Endothelial cell of umbilical vein (primary cell): ENCODE data around the gene PLEKHA6. TPM values are rescaled to one million over a fixed set of nuclear protein-coding genes. Genes with fewer than 3 reads are reported as not detected.
"Not testable (repeated sequence)": the region's sequence is repeated elsewhere in the genome, so short reads cannot be mapped to it uniquely, and the experiment has no call there.

Experiments
- BruUV-seq: library from RNA; stranded (reverse); fragments of 400-500 nt; replicated peaks from 2 replicates; lab custom pipeline; 2021; lab: Mats Ljungman, UMichigan
- CTCF ChIA-PET: fragments of 300-600, 350-600 bp; sonication (Branson Sonifier 250); formaldehyde crosslinking; loops from one replicate; lab custom pipeline; 2021; ENCODE audit warnings: antibody characterized with exemption, inconsistent platforms; lab: Charles Lee
- POLR2A ChIA-PET: fragments of 300-600, 350-600 bp; sonication (Branson Sonifier 250); formaldehyde crosslinking; loops from one replicate; lab custom pipeline; 2021; ENCODE audit warnings: antibody characterized with exemption, inconsistent platforms; lab: Charles Lee
- DNase-seq: peaks from one replicate; pipeline ENCODE4 v3.0.0-alpha.2; 2011; ENCODE audit warnings: low read depth, low spot score
- FAIRE-seq: peaks from 2 replicates; lab custom pipeline; 2011; peaks lifted over from hg19 to GRCh38; lab: Jason Lieb, UNC
- H2AFZ ChIP-seq: 2 replicates; pipeline ENCODE4 v1.6.0; 2012; ENCODE audit warnings: low read depth, low read length, control low read depth, inconsistent platforms
- H3K27ac ChIP-seq: 2 replicates; pipeline ENCODE4 v1.5.1; 2011; ENCODE audit warnings: low read depth, mild to moderate bottlenecking, control low read depth, low read length, moderate library complexity; ENCODE audit not compliant: insufficient read depth
- H3K27me3 ChIP-seq, 2 experiments: 2 replicates each; pipeline versions ENCODE4 v1.6.0 to v1.6.1; 2011; ENCODE audit warnings: low read length in 2 of 2, mixed read lengths in 1 of 2; ENCODE audit not compliant: control insufficient read depth in 2 of 2, insufficient read depth in 2 of 2
- H3K36me3 ChIP-seq, 2 experiments: 2 replicates in 1 of 2; 3 replicates in 1 of 2; pipeline ENCODE4 v1.5.1; 2011; ENCODE audit warnings: low read length in 2 of 2, mild to moderate bottlenecking in 1 of 2, moderate library complexity in 1 of 2; ENCODE audit not compliant: control insufficient read depth in 2 of 2, insufficient read depth in 2 of 2; ENCODE audit errors: extremely low read depth in 1 of 2
- H3K4me1 ChIP-seq: 3 replicates; pipeline ENCODE4 v1.5.1; 2011; ENCODE audit warnings: mild to moderate bottlenecking, low read length; ENCODE audit not compliant: control insufficient read depth, insufficient read depth; ENCODE audit errors: extremely low read depth
- H3K4me2 ChIP-seq: 2 replicates; pipeline ENCODE4 v1.6.1; 2011; ENCODE audit warnings: low read length, control low read depth, mixed read lengths; ENCODE audit not compliant: insufficient read depth
- H3K4me3 ChIP-seq, 3 experiments: fragments of 200-600 bp in 1 of 3; sonication (generic), shearing (Covaris generic) in 1 of 3; replicated peaks in 1 of 3; 2 replicates each; pipeline ENCODE4 v1.5.1; 2011 to 2016; ENCODE audit warnings: control low read depth in 3 of 3, low read length in 3 of 3, mild to moderate bottlenecking in 2 of 3, inconsistent platforms in 1 of 3, low read depth in 1 of 3, moderate library complexity in 1 of 3; ENCODE audit not compliant: insufficient read depth in 1 of 3
- H3K79me2 ChIP-seq: 2 replicates; pipeline ENCODE4 v1.6.0; 2012; ENCODE audit warnings: low read length, inconsistent platforms; ENCODE audit not compliant: control insufficient read depth, insufficient read depth
- H3K9ac ChIP-seq: replicated peaks from 2 replicates; pipeline ENCODE3; 2011; ENCODE audit warnings: low read length, control low read depth; ENCODE audit not compliant: insufficient read depth; ENCODE audit errors: extremely low read depth
- H3K9me1 ChIP-seq: replicated peaks from 3 replicates; pipeline ENCODE4 v1.6.0; 2011; ENCODE audit warnings: mild to moderate bottlenecking, low read length; ENCODE audit not compliant: control insufficient read depth, insufficient read depth; ENCODE audit errors: extremely low read depth
- H3K9me3 ChIP-seq: replicated peaks from 2 replicates; pipeline ENCODE4 v1.5.1; 2012; ENCODE audit warnings: low read length, inconsistent platforms; ENCODE audit not compliant: control insufficient read depth, insufficient read depth
- H4K20me1 ChIP-seq: replicated peaks from 2 replicates; pipeline ENCODE3; 2011; ENCODE audit warnings: mild to moderate bottlenecking, low read length; ENCODE audit not compliant: control insufficient read depth, insufficient read depth; ENCODE audit errors: extremely low read depth
- CTCF ChIP-seq, 2 donors: IDR thresholded peaks; 1 replicate in 1 of 2; 2 replicates in 1 of 2; pipeline ENCODE4 v1.5.1; 2011; ENCODE audit warnings: low read length in 2 of 2, mild to moderate bottlenecking in 2 of 2, moderate library complexity in 2 of 2, control low read depth in 1 of 2, inconsistent platforms in 1 of 2, low read depth in 1 of 2; ENCODE audit not compliant: insufficient read depth in 1 of 2; ENCODE audit errors: extremely low read depth in 1 of 2
- FOS ChIP-seq: IDR thresholded peaks from 2 replicates; pipeline ENCODE4 v1.6.1; 2011; ENCODE audit warnings: mild to moderate bottlenecking, low read length, moderate library complexity, borderline replicate concordance; ENCODE audit not compliant: insufficient read depth
- GATA2 ChIP-seq: IDR thresholded peaks from 2 replicates; pipeline ENCODE4 v1.7.0; 2011; ENCODE audit warnings: low read depth, mild to moderate bottlenecking, moderate library complexity, mixed read lengths, low read length; ENCODE audit not compliant: insufficient read length, insufficient read depth
- MAX ChIP-seq: IDR thresholded peaks from 2 replicates; pipeline ENCODE4 v1.6.1; 2011; ENCODE audit not compliant: insufficient read depth, insufficient read length
- MYC ChIP-seq: IDR thresholded peaks from one replicate; pipeline ENCODE4 v1.6.1; 2011; ENCODE audit warnings: mild to moderate bottlenecking, low read depth, low read length
- POLR2AphosphoS5 ChIP-seq: IDR thresholded peaks from 2 replicates; pipeline ENCODE4 v1.6.1; 2012; ENCODE audit warnings: low read depth, mild to moderate bottlenecking, control low read depth, low read length, moderate library complexity; ENCODE audit not compliant: insufficient read depth
- dilution Hi-C: fragments of 300-500 bp; cut with MboI; formaldehyde crosslinking; loops from one replicate; pipeline ENCODE4 v1.15.0; 2019; ENCODE audit warnings: low sequenced_read_pairs; ENCODE audit not compliant: extremely low pct_ligation_motif_present
- intact Hi-C: fragments of 100-400 bp; cut with micrococcal nuclease; formaldehyde crosslinking; loops from one replicate; pipeline ENCODE4 v1.10.0; 2022
- polyA plus RNA-seq, 4 experiments: library from polyadenylated mRNA; depleted of rRNA in 3 of 4; stranded (reverse) in 3 of 4; unstranded in 1 of 4; fragments of >200 nt; gene quantifications; 2 replicates each; pipeline versions ENCODE4 v1.2.1 to v1.2.3, GENCODE V29; 2011 to 2012; ENCODE audit warnings: missing spikeins in 1 of 4
- total RNA-seq: library from RNA; stranded (reverse); gene quantifications from 2 replicates; pipeline ENCODE4 v1.2.3, GENCODE V29; 2021

PLEKHA6 gene
- total and polyA plus RNA-seq, 2 donors (not counting 3 experiments of a cell fraction or from before 2014, with no cell fraction given), result 2.1 to 15.0 TPM

GRCh38 chr1:204331847-204332487 is 27.8 kb downstream of the PLEKHA6 start:
- CTCF ChIA-PET, result interaction anchor here (0.7 to 3.0 kb wide), 6 partner anchors 8 to 125 kb away, joined by 3 to 12 read pairs (median 4); partner anchors contain the start of gene GOLT1A
- peaks cover 10% of the 10 kb centered on the region for H3K4me1 ChIP-seq
- POLR2A ChIA-PET, result no interaction called here
- FAIRE-seq (no peak), DNase-seq (no peak)
- H4K20me1 ChIP-seq, result no peaks in the 10 kb centered on the region
- H3K4me3 ChIP-seq, result no peak overlapping the region
- no peak overlapping the region for H3K4me2 ChIP-seq
- TF ChIP-seq CTCF (IDR thresholded peaks at IDR 0.05; ENCODE audit: extremely low read depth in 1 of 2, insufficient read depth in 1 of 2, low read depth in 1 of 2, low read length in 2 of 2), result no peak
- no peaks in the 10 kb centered on the region for H3K9me1 ChIP-seq
- H3K9ac ChIP-seq, result no peak overlapping the region
- dilution Hi-C loops, result loop anchor here (25.0 kb wide), 1 partner anchor 170 kb away; the partner anchor contains the start of genes ETNK2 and REN
- no peaks in the 10 kb centered on the region for H3K36me3 ChIP-seq
- BruUV-seq, result no TSS peak
- no peak overlapping the region for H3K27ac ChIP-seq
- H3K9me3 ChIP-seq, result no peaks in the 10 kb centered on the region
- no peak overlapping the region for H2AFZ ChIP-seq
- H3K79me2 ChIP-seq, result no peaks in the 10 kb centered on the region
- intact Hi-C loops, result no loop called here
- no peaks in the 10 kb centered on the region for H3K27me3 ChIP-seq

GRCh38 chr1:204331275-204331674 is 28.5 kb downstream of the PLEKHA6 start:
- DNase-seq, result no peak
- H3K9me3 ChIP-seq, result no peaks in the 10 kb centered on the region
- H3K9ac ChIP-seq, result no peak overlapping the region
- POLR2A ChIA-PET, result no interaction called here
- intact Hi-C loops (no loop called here), dilution Hi-C loops (loop anchor here (25.0 kb wide), 1 partner anchor 169 kb away; the partner anchor contains the start of genes ETNK2 and REN)
- H2AFZ ChIP-seq, result no peak overlapping the region
- no peaks in the 10 kb centered on the region for H3K27me3 ChIP-seq
- no peak overlapping the region for H3K4me2 ChIP-seq
- H3K79me2 ChIP-seq, result no peaks in the 10 kb centered on the region
- H3K36me3 ChIP-seq, result no peaks in the 10 kb centered on the region
- H3K9me1 ChIP-seq, result no peaks in the 10 kb centered on the region
- CTCF ChIA-PET, result interaction anchor here (0.7 to 1.6 kb wide), 3 partner anchors 26 to 124 kb away, joined by 3 to 5 read pairs (median 3); no protein-coding TSS in a partner anchor
- no TSS peak for BruUV-seq
- no peak overlapping the region for H3K4me3 ChIP-seq
- no peak overlapping the region for H3K27ac ChIP-seq
- TF ChIP-seq MYC (no peak), FOS (no peak), MAX (no peak), GATA2 (no peak), POLR2AphosphoS5 (no peak)
- H3K4me1 ChIP-seq, result peaks cover 10% of the 10 kb centered on the region
- no peak for FAIRE-seq
- no peaks in the 10 kb centered on the region for H4K20me1 ChIP-seq

- H3K36me3 ChIP-seq, H3K27me3 ChIP-seq, H3K9me1 ChIP-seq, POLR2A ChIA-PET, H3K79me2 ChIP-seq, H3K4me3 ChIP-seq, FAIRE-seq, DNase-seq, H2AFZ ChIP-seq, H3K4me1 ChIP-seq, intact Hi-C loops, H3K27ac ChIP-seq, H3K4me2 ChIP-seq, H3K9ac ChIP-seq, H4K20me1 ChIP-seq, H3K9me3 ChIP-seq, BruUV-seq: not testable (repeated sequence)
- CTCF ChIA-PET, result interaction anchor here (3.3 kb wide), 1 partner anchor 69 kb away, joined by 16 read pairs; no protein-coding TSS in a partner anchor
- dilution Hi-C loops, result loop anchor here (25.0 kb wide), 1 partner anchor 166 kb away; the partner anchor contains the start of genes ETNK2 and REN
These were observed 31.9 kb downstream of the PLEKHA6 start for GRCh38 chr1:204327870-204328269.
